GM12874 (cell line): ENCODE results near the gene CKB.

ENCODE experiments used
- CTCF ChIP-seq: IDR thresholded peaks from 2 replicates; pipeline ENCODE4 v1.5.1; 2011; ENCODE audit warnings: low read depth, mild to moderate bottlenecking, control low read depth, low read length, moderate library complexity; ENCODE audit not compliant: insufficient read depth

Gene CKB

GRCh38 chr14:103528587-103529382, 6.2 kb upstream of the CKB start, which contains the start of gene TRMT61A:
TRMT61A (plus strand) TSS chr14:103529196; CDS start chr14:103529979, 783 bp downstream.
- TF ChIP-seq CTCF = no peak

GRCh38 chr14:103528146-103528586, 5.5 kb upstream of the CKB start:
- no peak for TF ChIP-seq CTCF

- TF ChIP-seq CTCF = no peak
These were observed 4.9 kb upstream of the CKB start for GRCh38 chr14:103527408-103528145.

DNA sequence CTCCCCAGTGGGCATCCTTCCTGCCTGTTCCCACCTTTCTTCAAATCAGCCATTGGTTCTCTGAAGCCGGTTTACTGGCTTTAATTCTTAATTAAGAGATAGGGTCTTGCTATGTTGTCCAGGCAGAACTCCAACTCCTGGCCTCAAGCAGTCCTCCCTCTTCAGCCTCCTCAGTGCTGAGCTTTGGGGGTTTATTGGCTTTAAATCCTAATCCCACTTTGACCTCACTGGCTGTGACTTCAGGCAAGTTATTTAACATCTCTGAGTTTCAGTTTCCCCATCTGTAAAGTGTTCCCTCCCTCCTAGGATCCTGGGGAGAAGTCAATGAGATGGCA, 4.3 kb upstream of the CKB start:
- TF ChIP-seq CTCF = no peak

GRCh38 chr14:103526247-103526913, 3.8 kb upstream of the CKB start:
- TF ChIP-seq CTCF = no peak

GRCh38 chr14:103524002-103524935, 1.6 kb upstream of the CKB start:
- TF ChIP-seq CTCF = peak; percentile 26; the same call in 1 of the 2 replicates
